ENCODE data around the gene PBRM1.
A peak's percentile ranks its signal among the peaks of the same experiment; 100 is the strongest.

The PBRM1 gene

GRCh38 chr3:52533623-52534280, 152.0 kb downstream of the PBRM1 start, which contains the start of gene NT5DC2:
TSS of gene NT5DC2 (minus strand) at chr3:52533857. CDS start at chr3:52533737, 120 bp downstream.
- peak within 1 kb of the TSS; percentile 94 for H3K27ac ChIP-seq
- TF ChIP-seq CTCF (IDR thresholded peaks at IDR 0.05) (0 out of 2 replicates have a peak, but pooled peaks have one; percentile 7), ZFX (IDR thresholded peaks at IDR 0.05; ENCODE audit: borderline replicate concordance) (no peak)

- H3K27ac ChIP-seq = peak overlapping the region; percentile 94
These were observed 152.7 kb downstream of the PBRM1 start for GRCh38 chr3:52532838-52533622.

GRCh38 chr3:52532517-52532837, 153.2 kb downstream of the PBRM1 start:
- H3K27ac ChIP-seq = peak overlapping the region; percentile 94
- TF ChIP-seq ZFX (IDR thresholded peaks at IDR 0.05; ENCODE audit: borderline replicate concordance) (no peak), CTCF (IDR thresholded peaks at IDR 0.05) (no peak)

More at GRCh38 chr3:52532838-52533622, 152.7 kb downstream of the PBRM1 start:
- TF ChIP-seq CTCF (IDR thresholded peaks at IDR 0.05) (no peak), ZFX (IDR thresholded peaks at IDR 0.05; ENCODE audit: borderline replicate concordance) (no peak)

- no peak for TF ChIP-seq CTCF (IDR thresholded peaks at IDR 0.05)
- no peak for TF ChIP-seq ZFX (IDR thresholded peaks at IDR 0.05; ENCODE audit: borderline replicate concordance)
- peak overlapping the region; percentile 94; the same call in 1 of the 2 replicates for H3K27ac ChIP-seq
These were observed 153.7 kb downstream of the PBRM1 start for GRCh38 chr3:52531860-52532516.

GRCh38 chr3:52530918-52531826, 154.5 kb downstream of the PBRM1 start:
- TF ChIP-seq ZFX (IDR thresholded peaks at IDR 0.05; ENCODE audit: borderline replicate concordance) = no peak
- no peak overlapping the region for H3K27ac ChIP-seq

- no peak overlapping the region for H3K27ac ChIP-seq
- TF ChIP-seq CTCF (IDR thresholded peaks at IDR 0.05) = no peak
- no peak for TF ChIP-seq ZFX (IDR thresholded peaks at IDR 0.05; ENCODE audit: borderline replicate concordance)
These were observed 156.1 kb downstream of the PBRM1 start for GRCh38 chr3:52529376-52530333.

Data from 22Rv1 (cell line).